Smooth muscle cell (in vitro differentiated cells): ENCODE data around the gene PARP9. TPM values are rescaled to one million over a fixed set of nuclear protein-coding genes. Genes with fewer than 3 reads are reported as not detected.
A peak's percentile ranks its signal among the peaks of the same experiment; 100 is the strongest.

ENCODE experiments used
- DNase-seq: peaks from one replicate; lab custom pipeline; 2025; ENCODE audit not compliant: unreplicated experiment; lab: John Stamatoyannopoulos, UW
- H2AFZ ChIP-seq: fragments of 200-600 bp; sonication (generic); 2 replicates; pipeline ENCODE4 v1.6.0; 2016; ENCODE audit warnings: antibody characterized with exemption, low read depth, mild to moderate bottlenecking
- H3F3A ChIP-seq: fragments of 200-600 bp; sonication (generic); 2 replicates; pipeline ENCODE4 v1.6.0; 2017; ENCODE audit warnings: antibody characterized with exemption, low read depth
- H3K27ac ChIP-seq: fragments of 200-600 bp; sonication (generic); 2 replicates; pipeline ENCODE4 v1.5.1; 2016; ENCODE audit warnings: low read depth, mild to moderate bottlenecking
- H3K27me3 ChIP-seq: fragments of 200-600 bp; sonication (generic); 2 replicates; pipeline ENCODE4 v1.6.1; 2016; ENCODE audit warnings: low read depth, mild to moderate bottlenecking
- H3K36me3 ChIP-seq: fragments of 200-600 bp; sonication (generic); 2 replicates; pipeline ENCODE4 v1.5.1; 2016; ENCODE audit warnings: low read depth
- H3K4me1 ChIP-seq: fragments of 200-600 bp; sonication (generic); 2 replicates; pipeline ENCODE4 v1.5.1; 2016; ENCODE audit warnings: low read depth
- H3K4me2 ChIP-seq: fragments of 200-600 bp; sonication (generic); 2 replicates; pipeline ENCODE4 v1.6.0; 2016; ENCODE audit warnings: mild to moderate bottlenecking
- H3K4me3 ChIP-seq: fragments of 200-600 bp; sonication (generic); 2 replicates; pipeline ENCODE4 v1.5.1; 2016; ENCODE audit warnings: mild to moderate bottlenecking
- H3K79me2 ChIP-seq: fragments of 200-600 bp; sonication (generic); 2 replicates; pipeline ENCODE4 v1.6.0; 2016; ENCODE audit warnings: low read depth, mild to moderate bottlenecking
- H3K9ac ChIP-seq: fragments of 200-600 bp; sonication (generic); 2 replicates; pipeline ENCODE4 v1.6.0; 2016; ENCODE audit warnings: low read depth
- H3K9me3 ChIP-seq: fragments of 200-600 bp; sonication (generic); replicated peaks from 2 replicates; pipeline ENCODE4 v1.5.1; 2016; ENCODE audit warnings: low read depth
- H4K20me1 ChIP-seq: fragments of 200-600 bp; sonication (generic); 2 replicates; pipeline ENCODE4 v1.6.0; 2016; ENCODE audit warnings: low read depth
- CTCF ChIP-seq: fragments of 200-600 bp; sonication (generic); IDR thresholded peaks from 2 replicates; pipeline ENCODE4 v1.5.1; 2017; ENCODE audit warnings: borderline replicate concordance, mild to moderate bottlenecking, antibody characterized with exemption; ENCODE audit not compliant: insufficient read depth, poor library complexity, severe bottlenecking
- WGBS: methylation state at CpG from one replicate; pipeline ENCODE4 v1.1.7; 2016; ENCODE audit warnings: low lambda C conversion rate; 5-methylcytosine and 5-hydroxymethylcytosine counted together
- polyA plus RNA-seq: library from polyadenylated mRNA; unstranded; fragments of >200 nt; fragmentation: Nextera tagmentation; extraction: Ambion mirVana; gene quantifications from 2 replicates; pipeline ENCODE4 v1.2.1, GENCODE V29; 2016
- total RNA-seq: library from RNA; depleted of rRNA; stranded (reverse); fragments of >200 nt; gene quantifications from 2 replicates; pipeline ENCODE4 v1.2.3, GENCODE V29; 2014

The PARP9 gene
- total and polyA plus RNA-seq, 2 experiments from 2014 or later: 3.8 to 5.1 TPM

GRCh38 chr3:122557356-122557755, 6.7 kb downstream of the PARP9 start:
- H3K9ac ChIP-seq: no peak overlapping the region
- H3K27ac ChIP-seq: no peak overlapping the region
- WGBS: 93% methylated on average over 5 of the region's 5 CpGs
- no peak overlapping the region for H3K4me3 ChIP-seq
- H3K27me3 ChIP-seq: no peaks in the 10 kb centered on the region
- no peaks in the 10 kb centered on the region for H3K9me3 ChIP-seq
- no peaks in the 10 kb centered on the region for H3K79me2 ChIP-seq
- no peaks in the 10 kb centered on the region for H3K36me3 ChIP-seq
- no peak overlapping the region for H3K4me2 ChIP-seq
- no peaks in the 10 kb centered on the region for H4K20me1 ChIP-seq
- H3K4me1 ChIP-seq: peaks cover 4% of the 10 kb centered on the region
- no peaks in the 10 kb centered on the region for H3F3A ChIP-seq
- no peak for TF ChIP-seq CTCF
- H2AFZ ChIP-seq: no peak overlapping the region
- DNase-seq: no peak

GRCh38 chr3:122555275-122556071, 8.6 kb downstream of the PARP9 start:
- Histone ChIP-seq H4K20me1 (no peaks in the 10 kb centered on the region), H3K27ac (peak overlapping the region; percentile 16), H3K36me3 (no peaks in the 10 kb centered on the region), H3K27me3 (no peaks in the 10 kb centered on the region), H3K4me3 (no peak overlapping the region), H2AFZ (no peak overlapping the region), H3F3A (no peaks in the 10 kb centered on the region), H3K4me1 (peaks cover 4% of the 10 kb centered on the region), H3K4me2 (no peak overlapping the region), H3K9me3 (no peaks in the 10 kb centered on the region), H3K79me2 (no peaks in the 10 kb centered on the region), H3K9ac (no peak overlapping the region)
- no peak for TF ChIP-seq CTCF
- no peak for DNase-seq
- WGBS: 49% methylated on average over 6 of the region's 6 CpGs

GRCh38 chr3:122553171-122553570, 10.9 kb downstream of the PARP9 start:
- WGBS: 59% methylated on average over 3 of the region's 3 CpGs
- H3K36me3 ChIP-seq: no peaks in the 10 kb centered on the region
- H3K27me3 ChIP-seq: no peaks in the 10 kb centered on the region
- H3K9ac ChIP-seq: no peak overlapping the region
- H3K4me1 ChIP-seq: peaks cover 4% of the 10 kb centered on the region
- no peaks in the 10 kb centered on the region for H3K9me3 ChIP-seq
- no peak for TF ChIP-seq CTCF
- no peaks in the 10 kb centered on the region for H4K20me1 ChIP-seq
- H3K79me2 ChIP-seq: no peaks in the 10 kb centered on the region
- no peak for DNase-seq
- no peak overlapping the region for H3K27ac ChIP-seq
- H3K4me3 ChIP-seq: no peak overlapping the region
- no peak overlapping the region for H2AFZ ChIP-seq
- no peak overlapping the region for H3K4me2 ChIP-seq
- H3F3A ChIP-seq: no peaks in the 10 kb centered on the region

GRCh38 chr3:122548619-122549018, 15.5 kb downstream of the PARP9 start:
- no peaks in the 10 kb centered on the region for H3K36me3 ChIP-seq
- H3K9ac ChIP-seq: no peak overlapping the region
- no peaks in the 10 kb centered on the region for H3K79me2 ChIP-seq
- TF ChIP-seq CTCF: no peak
- H3K27ac ChIP-seq: no peak overlapping the region
- H3K27me3 ChIP-seq: no peaks in the 10 kb centered on the region
- no peaks in the 10 kb centered on the region for H3K4me1 ChIP-seq
- no peak overlapping the region for H3K4me3 ChIP-seq
- H3K9me3 ChIP-seq: no peaks in the 10 kb centered on the region
- WGBS: 92% methylated on average over 1 of the region's 1 CpG
- H4K20me1 ChIP-seq: no peaks in the 10 kb centered on the region
- H3K4me2 ChIP-seq: no peak overlapping the region
- no peak overlapping the region for H2AFZ ChIP-seq
- no peaks in the 10 kb centered on the region for H3F3A ChIP-seq
- DNase-seq: no peak
